Middle frontal gyrus (tissue), 1 donor: ENCODE data around the gene CLSTN3.
"Not testable (repeated sequence)": the region's sequence is repeated elsewhere in the genome, so short reads cannot be mapped to it uniquely, and the experiment has no call there.

Source experiments
- DNase-seq: peaks from one replicate; pipeline ENCODE4 v3.0.0-alpha.2; 2015; ENCODE audit warnings: low spot score; ENCODE audit errors: extremely low spot score

Gene CLSTN3

DNA sequence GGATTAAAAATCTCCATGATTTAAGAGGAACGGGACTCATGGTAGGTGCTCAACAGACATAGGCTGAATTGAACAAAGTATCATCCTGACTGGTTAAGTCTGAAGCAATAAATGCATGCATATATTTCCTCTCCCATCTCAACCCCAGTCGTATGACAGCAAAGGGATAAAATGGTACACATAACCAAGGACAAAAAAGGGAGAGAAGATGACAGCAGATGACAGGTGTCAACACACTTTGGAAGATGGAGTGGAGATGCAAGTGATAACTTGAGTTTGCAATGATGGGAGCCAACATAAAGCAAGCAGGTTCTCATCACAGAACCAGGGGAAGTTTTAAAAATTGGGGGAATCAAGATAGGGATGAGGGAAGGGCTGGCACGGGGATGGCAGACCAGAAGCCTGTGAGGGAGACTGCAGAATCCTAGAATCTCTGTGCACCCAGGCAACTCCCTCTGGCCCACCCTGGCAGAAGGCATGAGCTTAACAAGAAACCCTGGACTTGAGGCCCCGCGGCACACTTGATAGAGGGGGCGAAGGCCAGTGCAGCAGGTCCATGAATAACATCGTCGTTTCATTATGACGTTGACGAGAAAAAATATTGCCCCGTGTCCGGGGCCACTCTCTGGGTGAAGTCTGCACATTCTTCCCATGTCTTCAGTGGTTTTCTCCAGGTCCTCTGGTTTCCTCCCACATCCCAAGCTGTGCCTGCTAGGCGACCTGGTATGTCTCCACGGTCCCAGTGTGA, 26.2 kb upstream of the CLSTN3 start:
- no peak for DNase-seq

DNA sequence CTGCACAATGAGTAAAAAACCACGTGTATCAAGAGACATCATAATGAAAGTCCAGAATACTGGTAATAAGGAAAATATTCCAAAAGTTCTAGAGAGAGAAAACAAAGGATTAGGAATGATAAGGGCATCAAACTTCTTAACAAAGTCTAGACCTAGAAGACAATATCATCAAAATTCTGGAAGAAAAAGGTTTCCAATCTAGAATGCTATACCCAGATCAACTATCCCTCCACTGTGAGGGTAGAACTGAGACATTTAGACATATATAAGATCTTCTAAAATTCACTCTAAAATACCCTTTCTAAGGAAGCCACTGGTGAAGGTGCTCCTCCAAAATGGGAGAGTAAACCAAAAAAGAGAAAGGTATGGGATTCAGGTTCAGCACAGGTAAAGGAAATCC, 24.1 kb upstream of the CLSTN3 start:
- DNase-seq: no peak

DNA sequence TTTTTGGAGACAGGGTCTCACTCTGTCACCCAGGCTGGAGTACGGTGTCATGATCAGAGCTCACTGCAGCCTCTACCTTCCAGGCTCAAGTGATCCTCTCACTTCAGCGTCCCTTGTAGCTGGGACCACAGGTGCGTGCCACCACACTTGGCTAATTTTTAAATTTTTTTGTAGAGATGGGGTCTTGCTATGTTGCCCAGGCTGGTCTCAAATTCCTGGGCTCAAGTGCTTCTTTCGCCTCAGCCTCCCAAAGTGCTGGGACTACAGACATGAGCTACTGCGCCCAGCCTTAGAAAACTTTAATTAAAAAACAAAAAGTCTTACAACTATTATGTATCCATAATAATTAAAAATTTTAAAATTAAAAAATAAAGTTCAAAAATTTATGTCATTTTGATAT, 23.0 kb upstream of the CLSTN3 start:
- DNase-seq: not testable (repeated sequence)

DNA sequence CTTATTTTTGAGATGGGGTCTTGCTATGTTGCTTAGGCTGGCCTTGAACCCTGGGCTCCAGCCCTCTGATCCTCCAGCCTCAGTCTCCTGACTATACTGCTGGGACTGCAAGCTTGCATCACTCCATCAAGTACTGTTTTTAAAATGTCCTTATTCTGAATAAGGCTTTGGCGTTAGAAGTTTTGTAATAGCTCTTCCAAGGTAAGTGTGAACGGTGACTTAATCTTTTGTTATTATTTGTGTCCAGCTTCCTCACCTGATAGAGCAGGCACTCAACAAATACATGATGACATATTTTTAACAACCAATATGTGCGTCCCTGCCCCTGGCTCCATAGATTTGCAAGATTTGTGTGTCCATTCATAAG, 22.6 kb upstream of the CLSTN3 start:
- no peak for DNase-seq

DNA sequence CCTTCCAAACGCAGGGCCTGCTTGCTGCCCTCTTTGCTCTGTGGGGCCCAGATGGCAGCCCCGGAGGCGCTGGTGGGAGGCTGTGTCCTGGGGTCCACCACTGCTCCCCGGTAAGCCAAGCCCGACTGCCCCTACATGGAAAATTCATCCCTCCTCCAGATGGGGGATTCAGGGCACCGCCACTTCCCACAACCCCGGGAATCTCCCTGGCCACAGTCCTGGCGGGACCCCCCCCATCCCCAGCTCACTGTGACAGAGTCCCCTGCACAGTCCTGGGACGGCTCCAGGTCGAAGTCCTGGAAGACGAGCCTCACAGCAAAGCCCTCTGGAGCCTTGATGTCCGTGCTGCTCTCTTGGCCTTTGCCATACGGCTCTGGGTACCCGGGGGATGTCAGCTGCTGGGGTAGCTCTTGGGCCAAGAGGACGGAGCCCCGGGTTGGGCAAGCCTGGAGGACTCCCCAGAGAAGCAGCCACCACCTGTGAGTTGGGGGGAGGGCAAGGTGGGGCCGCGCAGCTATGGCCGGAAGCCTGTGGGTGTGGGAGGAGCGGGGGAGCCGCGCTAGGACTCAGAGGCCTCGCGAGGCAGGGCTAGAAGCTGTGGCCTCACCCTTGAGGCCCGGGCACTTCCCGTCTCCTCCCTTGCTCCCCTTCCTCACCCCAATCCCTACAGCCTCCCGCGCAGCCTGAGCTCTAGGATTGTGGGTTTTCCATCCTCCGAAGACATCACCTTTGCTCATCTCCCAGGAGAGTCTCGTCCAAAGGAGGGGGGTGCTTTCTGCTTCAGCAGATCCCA, 22.0 kb upstream of the CLSTN3 start:
- DNase-seq: no peak

DNA sequence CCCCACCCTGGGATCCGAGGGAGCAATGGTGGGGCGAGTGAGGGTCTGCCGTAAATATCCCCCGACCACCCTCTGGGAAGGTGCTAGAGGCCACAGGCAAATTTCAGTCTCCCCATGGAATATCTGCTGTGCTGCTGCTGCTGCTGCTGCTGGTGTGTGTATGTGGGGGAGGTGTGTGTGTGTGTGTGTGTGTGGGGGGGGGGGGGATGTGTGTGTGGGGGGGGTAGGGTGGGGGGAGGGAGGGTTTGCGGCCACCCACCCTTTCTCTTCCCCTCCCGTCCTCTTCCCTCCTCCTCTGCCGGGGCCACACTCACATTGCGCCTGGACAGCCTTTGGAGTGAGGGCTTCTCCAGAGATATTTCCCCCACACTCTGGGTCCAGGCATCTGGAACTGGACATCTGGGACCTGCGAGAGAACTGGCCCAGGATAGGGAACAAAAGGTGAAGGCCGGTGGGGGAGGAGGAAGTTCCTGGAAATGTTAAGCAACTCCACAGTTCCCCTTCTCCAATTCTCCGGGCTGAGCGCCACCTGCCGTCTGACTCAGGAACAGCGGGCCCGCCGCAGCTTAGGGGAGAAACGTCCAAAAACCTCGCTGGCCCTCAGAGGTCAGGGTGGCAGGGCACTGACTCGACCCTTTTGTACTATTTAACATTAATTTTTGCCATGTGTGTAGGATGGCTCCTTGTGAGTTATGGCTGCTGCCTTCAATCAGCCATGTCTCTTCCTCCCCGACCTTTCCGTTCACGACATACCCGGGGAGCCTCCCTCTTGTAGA, 21.2 kb upstream of the CLSTN3 start, which contains the start of gene C1RL:
Gene C1RL (minus strand): TSS at position 419 of the 776 bp plus-strand sequence. CDS start 34 bp downstream, at position 385.
- DNase-seq: peak; percentile 33

DNA sequence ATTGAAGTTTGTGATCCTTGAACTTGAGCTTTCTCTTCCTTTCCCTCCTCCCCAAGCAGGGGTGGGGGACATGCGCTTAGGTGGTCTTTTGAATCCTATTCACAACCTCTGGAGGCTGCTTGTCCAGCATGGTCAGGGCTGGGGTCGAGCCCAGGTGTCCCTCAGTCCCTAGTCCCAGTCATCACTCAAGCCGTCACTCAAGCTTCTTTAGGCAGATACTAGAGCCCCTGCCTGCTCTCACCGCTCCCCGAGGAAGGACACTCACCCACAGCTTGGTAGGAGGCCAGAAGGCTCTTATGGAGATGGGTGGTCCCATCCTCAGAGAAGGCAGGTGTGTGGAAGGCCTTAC, 20.6 kb upstream of the CLSTN3 start:
- no peak for DNase-seq

DNA sequence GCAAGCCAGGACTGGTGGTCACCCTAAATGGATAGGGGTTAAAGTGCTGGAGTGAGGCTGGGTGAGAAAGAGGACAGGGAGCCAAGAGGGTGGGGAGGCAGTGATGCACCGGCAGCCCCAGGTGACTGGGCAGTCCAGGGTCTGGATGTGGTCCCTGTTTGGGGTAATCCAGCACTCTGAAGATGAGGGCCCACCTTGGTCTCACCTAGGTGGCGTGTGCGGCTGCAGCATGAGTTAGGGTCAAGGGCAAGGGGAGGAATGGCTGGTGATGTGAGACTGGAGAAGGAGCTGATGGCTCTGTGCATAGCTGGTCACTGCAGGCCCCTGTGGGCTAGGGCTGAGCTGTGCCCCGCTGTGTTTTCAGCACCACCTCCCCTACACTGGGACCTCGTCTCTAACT, 19.5 kb upstream of the CLSTN3 start:
- no peak for DNase-seq

DNA sequence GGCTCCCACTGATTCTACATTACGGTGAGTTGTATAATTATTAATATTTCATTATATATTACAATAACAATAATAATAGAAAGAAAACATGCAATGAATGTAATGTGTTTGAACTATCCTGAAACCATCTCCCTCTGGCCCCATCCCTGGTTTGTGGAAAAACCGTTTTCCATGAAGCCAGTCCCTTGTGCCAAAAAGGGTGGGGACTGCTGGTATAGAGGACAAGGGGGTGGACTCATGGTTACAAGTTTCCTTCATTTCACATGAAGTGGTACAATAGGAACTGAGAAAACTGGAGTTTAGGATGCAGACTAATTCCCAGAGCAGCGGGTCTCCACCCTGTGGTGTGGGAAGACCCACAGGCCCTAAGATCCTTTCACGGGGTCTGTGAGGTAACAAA, 18.1 kb upstream of the CLSTN3 start:
- no peak for DNase-seq

DNA sequence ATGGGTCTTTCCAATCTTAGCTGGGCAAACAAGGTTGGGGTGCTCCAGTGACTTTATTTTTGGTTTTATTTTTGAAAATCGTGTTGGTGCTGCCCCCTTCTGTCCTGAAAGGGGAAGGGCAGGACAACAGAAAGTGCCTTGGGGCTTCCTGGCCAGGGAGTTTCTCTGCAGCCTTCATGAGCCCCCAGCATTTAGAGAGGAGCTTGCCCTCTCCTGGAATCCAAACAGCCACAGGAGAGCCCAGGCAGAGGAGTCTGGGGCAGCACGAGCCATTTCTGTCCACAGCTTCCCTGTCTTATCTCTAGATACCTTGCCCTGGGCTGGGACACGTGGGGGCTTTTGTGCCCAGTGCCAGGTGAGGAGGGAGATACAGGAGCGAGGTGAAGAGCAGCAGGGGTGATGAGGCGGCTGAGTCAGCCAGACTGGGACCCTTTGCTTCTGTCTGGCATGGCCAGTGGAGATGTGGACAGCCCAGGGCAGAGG, 16.7 kb upstream of the CLSTN3 start:
- DNase-seq: no peak

DNA sequence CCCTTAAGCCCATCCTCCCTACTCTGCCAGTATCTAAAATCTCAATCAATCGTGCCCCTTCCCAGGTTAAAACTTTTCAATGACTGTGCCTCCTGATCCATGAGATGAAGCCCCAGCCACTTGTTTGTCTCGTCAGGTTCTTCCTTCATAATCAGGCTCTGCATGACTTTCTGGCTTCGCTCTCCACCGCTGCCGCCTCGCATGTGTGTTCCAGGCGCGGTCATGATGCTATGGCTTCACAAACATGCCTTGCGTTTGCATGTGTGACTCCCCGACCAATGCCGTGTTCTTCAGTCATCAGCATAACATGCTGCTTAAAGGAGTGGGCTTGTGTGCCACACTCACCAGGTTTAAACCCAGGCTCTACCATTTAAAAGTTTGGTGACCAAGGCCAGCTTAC, 16.2 kb upstream of the CLSTN3 start:
- no peak for DNase-seq

DNA sequence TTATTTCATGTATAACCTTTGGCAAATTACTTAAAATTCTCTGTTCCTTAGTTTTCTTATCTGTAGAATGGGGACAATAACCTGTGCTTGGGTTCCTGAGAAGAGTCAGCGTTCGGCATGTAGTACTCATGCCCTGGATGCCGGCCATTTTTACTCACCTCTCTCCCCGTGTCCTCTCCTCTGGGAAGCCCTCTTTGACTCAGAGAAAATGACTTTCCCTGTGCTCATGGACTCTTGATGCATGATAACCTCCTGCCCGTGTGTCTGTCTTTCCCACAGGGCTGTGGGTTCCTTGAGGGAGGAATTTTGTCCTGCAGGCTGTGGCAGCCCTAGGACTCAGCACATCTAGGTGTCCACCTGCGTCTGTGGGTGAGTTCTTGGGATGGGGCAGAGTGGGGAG, 15.3 kb upstream of the CLSTN3 start:
- DNase-seq: no peak

DNA sequence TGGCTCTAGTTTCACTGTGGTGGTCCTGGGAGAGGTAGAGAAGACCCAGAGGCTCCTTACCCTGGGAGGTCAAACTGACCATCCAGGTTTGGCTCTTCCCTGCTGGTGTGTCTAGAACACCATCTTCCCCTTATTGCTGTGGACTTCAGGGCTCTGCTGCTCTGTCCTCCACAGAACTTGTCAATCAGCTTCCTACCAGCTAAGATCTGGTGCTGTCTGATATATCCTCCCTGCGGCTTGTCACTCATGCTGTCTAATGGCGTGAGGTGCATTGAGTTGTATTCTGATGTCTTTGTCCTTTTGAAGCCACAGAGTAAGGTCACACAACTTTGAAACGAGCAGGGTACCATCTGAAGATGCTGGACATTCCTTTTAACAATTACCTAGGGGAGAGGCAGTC, 14.0 kb upstream of the CLSTN3 start:
- no peak for DNase-seq

DNA sequence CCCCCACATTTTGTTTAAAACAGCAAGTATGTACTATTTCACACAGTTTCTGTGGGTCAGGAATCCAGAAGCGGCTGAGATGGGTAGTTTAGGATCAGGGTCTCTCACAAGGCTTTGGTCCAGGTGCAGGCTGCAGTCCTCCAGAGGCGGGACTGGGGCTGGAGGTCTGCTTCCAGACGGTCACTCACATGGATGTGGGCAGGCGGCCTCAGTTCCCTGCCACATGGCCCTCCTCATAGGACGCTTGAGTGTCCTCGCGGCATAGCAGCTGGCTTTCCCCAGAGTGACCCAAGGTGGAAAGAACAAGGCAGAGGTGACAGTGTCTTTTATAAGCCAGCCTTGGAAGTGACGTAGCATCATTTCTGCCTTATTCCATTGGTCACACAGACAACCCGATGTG, 13.3 kb upstream of the CLSTN3 start:
- DNase-seq: no peak

DNA sequence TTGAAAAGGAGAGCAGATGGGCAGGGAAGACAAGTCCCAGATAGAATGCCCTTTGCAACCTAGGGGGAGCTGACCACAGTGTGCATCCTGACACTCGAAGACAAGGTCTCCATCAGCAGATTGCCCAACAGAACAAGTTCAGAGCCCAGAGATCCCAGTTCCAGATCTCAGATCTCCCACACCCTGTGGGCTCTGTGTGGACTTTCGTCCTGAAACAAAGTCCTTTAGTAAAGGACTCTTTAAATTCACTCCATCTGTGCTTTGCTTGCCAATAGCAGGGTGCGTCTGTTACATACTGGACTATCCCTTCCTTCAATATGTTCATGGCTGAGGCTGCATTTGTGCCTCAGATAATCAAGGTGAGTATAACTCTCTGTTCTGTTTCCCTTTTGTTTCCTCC, 12.5 kb upstream of the CLSTN3 start:
- DNase-seq: no peak

DNA sequence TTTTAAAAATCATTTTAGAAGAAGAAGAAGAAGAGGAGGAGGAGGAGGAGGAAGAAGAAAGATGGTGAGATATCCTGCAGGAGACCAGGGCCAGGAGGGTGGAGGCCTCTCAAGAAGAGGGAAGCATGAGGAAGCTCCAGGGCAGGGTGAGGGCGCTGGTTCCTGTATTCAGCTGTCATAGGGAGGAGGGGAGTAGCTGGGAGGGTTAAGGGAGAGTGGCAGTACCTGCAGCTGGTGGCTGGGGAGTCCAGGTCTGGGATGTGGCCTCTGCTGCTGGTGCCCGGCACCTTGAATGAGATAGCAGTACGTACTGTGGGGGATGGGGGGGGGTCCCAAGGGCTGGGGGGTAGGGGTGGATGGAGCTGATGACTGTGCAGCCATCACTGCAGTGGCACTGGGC, 11.3 kb upstream of the CLSTN3 start:
- no peak for DNase-seq

DNA sequence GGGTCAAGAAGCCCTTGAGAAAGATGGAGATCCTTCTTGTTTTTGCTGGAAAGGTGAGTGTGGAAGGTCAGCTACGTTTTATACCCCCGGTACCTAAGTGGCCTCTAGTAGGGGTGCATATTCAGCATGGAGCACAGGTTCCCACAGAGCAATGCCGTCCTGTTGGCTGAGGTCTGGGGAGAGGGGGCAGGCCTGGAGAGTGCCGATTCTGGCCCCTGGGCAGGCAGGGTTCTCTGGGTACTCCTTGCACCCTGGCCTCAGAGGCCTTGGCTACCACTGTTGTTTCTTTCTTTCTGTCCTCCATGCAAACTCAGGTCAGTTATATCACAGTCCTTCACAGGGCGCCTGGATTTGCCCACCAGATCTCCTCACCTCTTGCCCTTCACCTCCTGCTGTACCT, 10.0 kb upstream of the CLSTN3 start:
- DNase-seq: no peak

DNA sequence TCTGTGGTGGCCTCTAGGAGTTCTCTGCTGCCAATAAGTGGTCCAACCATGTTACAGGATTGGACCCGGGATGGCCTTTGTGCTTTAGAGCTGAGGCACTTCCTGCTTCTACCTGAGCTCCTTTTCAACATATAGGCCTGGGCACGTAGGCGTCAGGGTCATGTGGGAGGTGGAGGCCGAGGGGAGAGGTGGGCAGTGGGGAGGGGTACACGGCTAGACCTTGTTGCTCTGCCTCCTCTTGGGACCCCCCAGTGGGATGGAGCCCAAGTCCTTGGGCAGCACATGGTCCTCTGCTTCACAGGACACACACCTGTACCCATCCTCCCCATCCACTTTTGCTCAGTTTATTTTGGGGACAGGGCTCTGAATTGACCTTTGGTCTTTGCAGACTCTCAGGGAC, 8.8 kb upstream of the CLSTN3 start:
- DNase-seq: no peak

DNA sequence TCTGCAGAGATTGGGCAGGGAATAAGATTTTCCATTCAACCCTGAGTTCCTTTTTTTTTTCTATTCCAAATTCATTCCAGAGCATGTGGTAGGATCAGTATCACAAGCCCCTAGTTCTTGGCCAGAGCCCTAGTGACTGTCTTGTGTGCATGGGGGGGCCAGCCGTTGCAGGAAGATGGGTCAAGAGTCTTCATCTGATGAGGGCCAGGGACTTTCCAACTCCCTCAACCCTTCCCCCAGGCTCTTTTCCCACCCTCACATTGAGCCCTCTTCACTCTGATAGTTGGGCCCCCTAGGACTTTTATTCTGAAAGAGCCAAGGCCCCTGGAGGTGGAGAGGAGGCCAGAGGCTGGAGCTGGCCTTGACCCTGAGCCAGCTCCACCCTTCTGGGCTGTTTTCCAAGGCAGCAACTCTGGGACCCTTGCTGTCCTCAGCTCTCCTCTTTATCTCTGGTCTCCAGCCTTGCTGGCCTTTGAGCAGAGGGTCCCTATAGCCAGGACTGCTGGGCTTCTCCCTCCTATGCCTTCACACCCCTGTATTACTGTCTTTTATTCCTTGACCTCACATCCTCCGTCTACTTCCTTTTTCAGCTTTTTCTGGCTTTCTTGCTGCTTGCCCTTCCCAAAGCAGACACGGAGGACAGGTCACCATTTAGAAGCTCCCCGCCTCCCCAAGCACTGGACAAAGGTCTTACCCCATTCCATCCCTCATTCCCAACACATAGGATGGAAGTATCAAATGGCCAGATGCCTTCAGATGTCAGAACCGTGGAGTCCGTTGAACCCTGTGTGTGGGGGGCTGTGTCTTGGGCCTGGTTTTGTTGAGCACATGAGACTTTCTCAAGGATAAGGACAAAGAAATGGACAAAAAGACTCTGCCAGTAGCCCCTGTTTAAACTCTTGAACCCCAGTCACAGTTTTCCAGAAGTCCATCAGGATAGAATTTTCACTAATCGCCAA, 7.1 kb upstream of the CLSTN3 start:
- DNase-seq: no peak

DNA sequence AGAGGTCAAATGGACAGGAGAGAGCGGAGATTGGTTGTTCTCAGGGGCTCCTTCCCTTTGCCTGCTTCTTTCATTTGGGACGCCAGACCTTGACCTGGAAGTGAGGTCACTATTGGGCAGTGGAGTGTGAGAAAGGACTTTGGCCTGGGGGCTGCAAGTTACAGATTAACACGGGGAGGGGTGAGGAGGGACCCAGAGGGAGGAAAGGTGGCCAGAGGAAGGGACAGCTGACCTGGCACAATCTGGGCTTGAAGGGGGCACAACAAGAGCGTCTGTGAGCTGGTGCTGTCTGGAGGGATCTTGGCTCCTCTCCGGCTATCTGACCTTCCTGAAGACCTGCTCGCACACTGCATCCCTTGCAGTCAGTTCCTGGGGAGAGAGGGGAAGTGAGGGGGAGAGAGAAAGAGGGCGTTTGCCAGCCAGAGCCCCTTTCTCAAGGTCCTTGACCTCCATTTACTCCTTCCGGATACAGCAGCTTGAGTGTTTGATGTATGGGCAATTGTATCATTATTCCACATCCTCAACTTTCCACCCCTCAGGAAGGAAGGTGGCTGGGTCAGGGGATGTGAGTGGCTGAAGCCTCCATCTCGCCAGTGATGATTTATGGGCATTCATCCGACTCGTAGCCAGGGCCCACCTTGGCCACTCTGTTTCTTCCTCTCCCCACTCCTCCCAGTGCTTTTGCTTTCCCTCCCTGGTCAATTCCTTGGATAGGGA, 6.2 kb upstream of the CLSTN3 start:
- no peak for DNase-seq
